Right lobe of liver (tissue), 6 donors: ENCODE data around the gene SAV1. TPM values are rescaled to one million over a fixed set of nuclear protein-coding genes. Genes with fewer than 3 reads are reported as not detected.

ENCODE experiments used
- ATAC-seq, 4 donors: fragments of 200-7000 bp; cut with Tn5 transposase; one replicate each; pipeline ENCODE4 v1.9.1; 2020; ENCODE audit warnings: mild to moderate bottlenecking in 4 of 4, moderate library complexity in 4 of 4
- DNase-seq, 3 donors: peaks; one replicate each; pipeline ENCODE4 v3.0.0-alpha.2; 2020
- H3K27ac ChIP-seq, 3 donors: fragments of 200-600 bp; one replicate each; pipeline ENCODE4 v1.8.0; 2022
- H3K27me3 ChIP-seq, 2 donors: fragments of 200-600 bp; one replicate each; pipeline ENCODE4 v1.8.0; 2022
- H3K36me3 ChIP-seq, 4 donors: fragments of 200-600 bp; sonication (generic) in 1 of 4; one replicate each; pipeline versions ENCODE4 v1.5.1 to v1.8.0; 2017 to 2022; ENCODE audit warnings: control low read depth in 1 of 4
- H3K4me1 ChIP-seq, 4 donors: fragments of 200-600 bp; sonication (generic) in 1 of 4; one replicate each; pipeline versions ENCODE4 v1.5.1 to v1.8.0; 2017 to 2022; ENCODE audit warnings: control low read depth in 1 of 4
- H3K4me3 ChIP-seq, 3 donors: fragments of 200-600 bp; one replicate each; pipeline ENCODE4 v1.8.0; 2022
- H3K9me3 ChIP-seq, 4 donors: fragments of 200-600 bp; sonication (generic) in 1 of 4; one replicate each; pipeline versions ENCODE4 v1.5.1 to v1.8.0; 2017 to 2022; ENCODE audit warnings: control low read depth in 1 of 4
- CTCF ChIP-seq, 4 donors: fragments of 200-600 bp in 3 of 4; fragments of 450-650 bp in 1 of 4; IDR thresholded peaks; one replicate each; pipeline versions ENCODE4 v1.5.1 to v1.8.0; 2016 to 2022; ENCODE audit warnings: antibody characterized with exemption in 4 of 4, mild to moderate bottlenecking in 2 of 4
- POLR2A ChIP-seq: fragments of 450-650 bp; IDR thresholded peaks from one replicate; pipeline ENCODE4 v1.6.1; 2017; ENCODE audit warnings: antibody characterized with exemption, mild to moderate bottlenecking
- WGBS: methylation state at CpG from one replicate; pipeline ENCODE4 v1.1.6; 2018; ENCODE audit warnings: low coverage, low lambda C conversion rate; ENCODE audit not compliant: insufficient coverage; ENCODE audit errors: missing lambda C conversion rate; 5-methylcytosine and 5-hydroxymethylcytosine counted together
- intact Hi-C, 2 donors: fragments of 100-400 bp; cut with DNase I; formaldehyde crosslinking; loops; one replicate each; pipeline versions ENCODE4 v1.11.2 to v1.14.1; 2022
- total RNA-seq, 6 experiments: library from RNA; depleted of rRNA in 2 of 6; stranded (reverse); fragments of >200 nt in 2 of 6; fragmentation: NEBNext Ultra II Directional in 3 of 6; extraction: Animal tissue kit (Norgen Biotek cat#: 25700) in 3 of 6; gene quantifications; one replicate each; pipeline versions ENCODE4 v1.1.0 to v1.2.4, GENCODE V29; 2016 to 2023
- donor health status: DM: no; HTN: yes; CAD: no.
- donor health status: DM: no; HTN: no; CAD: no.
- donor health status: DM: no; HTN: no; CAD: no.
- donor health status: DM: no; HTN: yes; CAD: no.
- donor health status: DM: no; HTN: yes; CAD: no.

Gene SAV1
- total RNA-seq, 6 experiments from 2014 or later = 7.8 to 13.8 (median 10.0) TPM

GRCh38 chr14:50624447-50624846 is 43.7 kb downstream of the SAV1 start:
- WGBS = 90% methylated on average over 1 of the region's 1 CpG
- ATAC-seq (no peak), DNase-seq (no peak)
- no peaks in the 10 kb centered on the region for H3K9me3 ChIP-seq
- no peak overlapping the region for H3K27ac ChIP-seq
- no peaks in the 10 kb centered on the region for H3K36me3 ChIP-seq
- H3K4me3 ChIP-seq = no peak overlapping the region
- TF ChIP-seq CTCF (IDR thresholded peaks at IDR 0.05) (no peak), POLR2A (no peak)
- intact Hi-C loops = loop anchor here in 1 of 2 donors (10.0 kb wide), 1 partner anchor 140 kb away; no protein-coding TSS in a partner anchor
- H3K4me1 ChIP-seq = no peaks in the 10 kb centered on the region
- no peaks in the 10 kb centered on the region for H3K27me3 ChIP-seq

GRCh38 chr14:50622978-50623377 is 45.1 kb downstream of the SAV1 start:
- 14% methylated on average over 1 of the region's 1 CpG for WGBS
- TF ChIP-seq POLR2A (no peak), CTCF (IDR thresholded peaks at IDR 0.05) (no peak)
- H3K9me3 ChIP-seq = no peaks in the 10 kb centered on the region
- H3K4me3 ChIP-seq = no peak overlapping the region
- no peak for ATAC-seq
- intact Hi-C loops = loop anchor here in 1 of 2 donors (10.0 kb wide), 1 partner anchor 142 kb away; no protein-coding TSS in a partner anchor
- no peaks in the 10 kb centered on the region for H3K27me3 ChIP-seq
- no peaks in the 10 kb centered on the region for H3K4me1 ChIP-seq
- DNase-seq = no peak
- no peaks in the 10 kb centered on the region for H3K36me3 ChIP-seq
- no peak overlapping the region for H3K27ac ChIP-seq

GRCh38 chr14:50620341-50620740 is 47.8 kb downstream of the SAV1 start:
- no peak for ATAC-seq
- no peaks in the 10 kb centered on the region for H3K36me3 ChIP-seq
- no peak overlapping the region for H3K4me3 ChIP-seq
- TF ChIP-seq POLR2A (no peak), CTCF (IDR thresholded peaks at IDR 0.05) (no peak)
- no peaks in the 10 kb centered on the region for H3K9me3 ChIP-seq
- intact Hi-C loops = loop anchor here in 1 of 2 donors (10.0 kb wide), 1 partner anchor 144 kb away; no protein-coding TSS in a partner anchor
- H3K27me3 ChIP-seq = no peaks in the 10 kb centered on the region
- H3K4me1 ChIP-seq = no peaks in the 10 kb centered on the region
- WGBS = 63% methylated on average over 4 of the region's 4 CpGs
- H3K27ac ChIP-seq = no peak overlapping the region
- DNase-seq = no peak

GRCh38 chr14:50619569-50620141 is 48.5 kb downstream of the SAV1 start:
- H3K27me3 ChIP-seq = no peaks in the 10 kb centered on the region
- no peak overlapping the region for H3K27ac ChIP-seq
- no peaks in the 10 kb centered on the region for H3K9me3 ChIP-seq
- peak; percentile 74 to 86 (median 76) for ATAC-seq
- H3K4me1 ChIP-seq = no peaks in the 10 kb centered on the region
- no peak for DNase-seq
- intact Hi-C loops = loop anchor here in 1 of 2 donors (10.0 kb wide), 1 partner anchor 145 kb away; no protein-coding TSS in a partner anchor
- WGBS = 66% methylated on average over 5 of the region's 5 CpGs
- no peak overlapping the region for H3K4me3 ChIP-seq
- TF ChIP-seq CTCF (IDR thresholded peaks at IDR 0.05) (peak; percentile 55 to 74 (median 60)), POLR2A (no peak)
- no peaks in the 10 kb centered on the region for H3K36me3 ChIP-seq
